Nephron (organoid): ENCODE measurements around the gene CPLX1.

Source experiments
- H3K27ac Mint-ChIP-seq, 3 experiments: 2 replicates each; pipeline ENCODE4 v1.8.0; 2020; ENCODE audit warnings: mixed read lengths in 3 of 3, mild to moderate bottlenecking in 2 of 3, moderate library complexity in 1 of 3
- H3K27me3 Mint-ChIP-seq: 2 replicates; pipeline ENCODE4 v1.8.0; 2021; ENCODE audit warnings: low read depth, mild to moderate bottlenecking, moderate library complexity, mixed read lengths
- H3K36me3 Mint-ChIP-seq: 2 replicates; pipeline ENCODE4 v1.8.0; 2020; ENCODE audit warnings: low read depth, mixed read lengths
- H3K4me1 Mint-ChIP-seq: 2 replicates; pipeline ENCODE4 v1.8.0; 2020; ENCODE audit warnings: mixed read lengths
- H3K4me3 Mint-ChIP-seq, 3 experiments: 2 replicates each; pipeline ENCODE4 v1.8.0; 2020; ENCODE audit warnings: mild to moderate bottlenecking in 3 of 3, mixed read lengths in 3 of 3, moderate library complexity in 2 of 3
- H3K9me3 Mint-ChIP-seq: 2 replicates; pipeline ENCODE4 v1.8.0; 2020; ENCODE audit warnings: mixed read lengths
- TF ChIP-seq, protein P1 (sequence below), 3 experiments: fragments of 200-600 bp; sonication (generic); IDR thresholded peaks; one replicate each; pipeline ENCODE4 v1.5.0; 2021; ENCODE audit warnings: antibody characterized with exemption in 3 of 3; ENCODE audit not compliant: unreplicated experiment in 3 of 3

The CPLX1 gene

GRCh38 chr4:848803-849477, 23.0 kb upstream of the CPLX1 start:
- no peaks in the 10 kb centered on the region for H3K9me3 Mint-ChIP-seq
- peaks cover 8% of the 10 kb centered on the region for H3K4me1 Mint-ChIP-seq

GRCh38 chr4:848307-848691, 22.4 kb upstream of the CPLX1 start:
- Mint-ChIP-seq H3K4me1 (peaks cover 8% of the 10 kb centered on the region), H3K4me3 (no peak overlapping the region), H3K27me3 (no peaks in the 10 kb centered on the region), H3K27ac (no peak overlapping the region), H3K9me3 (no peaks in the 10 kb centered on the region), H3K36me3 (peaks cover 29% of the 10 kb centered on the region)
- TF ChIP-seq, protein P1, sequence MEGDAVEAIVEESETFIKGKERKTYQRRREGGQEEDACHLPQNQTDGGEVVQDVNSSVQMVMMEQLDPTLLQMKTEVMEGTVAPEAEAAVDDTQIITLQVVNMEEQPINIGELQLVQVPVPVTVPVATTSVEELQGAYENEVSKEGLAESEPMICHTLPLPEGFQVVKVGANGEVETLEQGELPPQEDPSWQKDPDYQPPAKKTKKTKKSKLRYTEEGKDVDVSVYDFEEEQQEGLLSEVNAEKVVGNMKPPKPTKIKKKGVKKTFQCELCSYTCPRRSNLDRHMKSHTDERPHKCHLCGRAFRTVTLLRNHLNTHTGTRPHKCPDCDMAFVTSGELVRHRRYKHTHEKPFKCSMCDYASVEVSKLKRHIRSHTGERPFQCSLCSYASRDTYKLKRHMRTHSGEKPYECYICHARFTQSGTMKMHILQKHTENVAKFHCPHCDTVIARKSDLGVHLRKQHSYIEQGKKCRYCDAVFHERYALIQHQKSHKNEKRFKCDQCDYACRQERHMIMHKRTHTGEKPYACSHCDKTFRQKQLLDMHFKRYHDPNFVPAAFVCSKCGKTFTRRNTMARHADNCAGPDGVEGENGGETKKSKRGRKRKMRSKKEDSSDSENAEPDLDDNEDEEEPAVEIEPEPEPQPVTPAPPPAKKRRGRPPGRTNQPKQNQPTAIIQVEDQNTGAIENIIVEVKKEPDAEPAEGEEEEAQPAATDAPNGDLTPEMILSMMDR (IDR thresholded peaks at IDR 0.05; ENCODE audit: unreplicated experiment in 3 of 3): no peak

More at GRCh38 chr4:848803-849477, 23.0 kb upstream of the CPLX1 start:
- no peak overlapping the region for H3K27ac Mint-ChIP-seq
- no peaks in the 10 kb centered on the region for H3K27me3 Mint-ChIP-seq
- no peak overlapping the region for H3K4me3 Mint-ChIP-seq
- TF ChIP-seq, protein P1 (IDR thresholded peaks at IDR 0.05; ENCODE audit: unreplicated experiment in 3 of 3): no peak
- H3K36me3 Mint-ChIP-seq: peaks cover 30% of the 10 kb centered on the region

- peaks cover 5% of the 10 kb centered on the region for H3K9me3 Mint-ChIP-seq
- no peak overlapping the region for H3K4me3 Mint-ChIP-seq
- peak overlapping the region in 1 of 3 experiments; percentile 7 for H3K27ac Mint-ChIP-seq
- H3K36me3 Mint-ChIP-seq: peaks cover 26% of the 10 kb centered on the region
- H3K27me3 Mint-ChIP-seq: no peaks in the 10 kb centered on the region
- H3K4me1 Mint-ChIP-seq: peaks cover 8% of the 10 kb centered on the region
- TF ChIP-seq, protein P1 (IDR thresholded peaks at IDR 0.05; ENCODE audit: unreplicated experiment in 3 of 3): no peak
Observed at GRCh38 chr4:845836-846251, 19.9 kb upstream of the CPLX1 start.

GRCh38 chr4:845233-845835, 19.4 kb upstream of the CPLX1 start:
- TF ChIP-seq, protein P1 (IDR thresholded peaks at IDR 0.05; ENCODE audit: unreplicated experiment in 3 of 3): no peak
- H3K9me3 Mint-ChIP-seq: peaks cover 8% of the 10 kb centered on the region
- no peak overlapping the region for H3K4me3 Mint-ChIP-seq
- peaks cover 29% of the 10 kb centered on the region for H3K36me3 Mint-ChIP-seq
- no peaks in the 10 kb centered on the region for H3K27me3 Mint-ChIP-seq
- H3K4me1 Mint-ChIP-seq: peaks cover 8% of the 10 kb centered on the region
- H3K27ac Mint-ChIP-seq: no peak overlapping the region

GRCh38 chr4:844752-845232, 18.9 kb upstream of the CPLX1 start:
- H3K27ac Mint-ChIP-seq: no peak overlapping the region
- peaks cover 34% of the 10 kb centered on the region for H3K36me3 Mint-ChIP-seq
- H3K9me3 Mint-ChIP-seq: peaks cover 13% of the 10 kb centered on the region
- TF ChIP-seq, protein P1 (IDR thresholded peaks at IDR 0.05; ENCODE audit: unreplicated experiment in 3 of 3): no peak
- no peak overlapping the region for H3K4me3 Mint-ChIP-seq
- H3K27me3 Mint-ChIP-seq: no peaks in the 10 kb centered on the region
- H3K4me1 Mint-ChIP-seq: peaks cover 8% of the 10 kb centered on the region
